ENCODE data around the gene CENPP.

The CENPP gene

GRCh38 chr9:92545002-92545510 is 219.3 kb downstream of the CENPP start:
- no peak for FAIRE-seq
- TF ChIP-seq SPI1 (IDR thresholded peaks at IDR 0.05; ENCODE audit: low read depth, low read length) (no peak), POU2F2 (IDR thresholded peaks at IDR 0.05; ENCODE audit: low read depth, low read length) (no peak), POLR2AphosphoS5 (IDR thresholded peaks at IDR 0.05; ENCODE audit: low read depth, low read length) (no peak), PAX5 (IDR thresholded peaks at IDR 0.05; ENCODE audit: insufficient read depth, low read length, severe bottlenecking) (no peak), POLR2A (IDR thresholded peaks at IDR 0.05; ENCODE audit: low read depth, low read length) (no peak), TAF1 (IDR thresholded peaks at IDR 0.05; ENCODE audit: low read depth, low read length) (no peak)
- no peak for DNase-seq (ENCODE audit: insufficient read length, low spot score)

DNA sequence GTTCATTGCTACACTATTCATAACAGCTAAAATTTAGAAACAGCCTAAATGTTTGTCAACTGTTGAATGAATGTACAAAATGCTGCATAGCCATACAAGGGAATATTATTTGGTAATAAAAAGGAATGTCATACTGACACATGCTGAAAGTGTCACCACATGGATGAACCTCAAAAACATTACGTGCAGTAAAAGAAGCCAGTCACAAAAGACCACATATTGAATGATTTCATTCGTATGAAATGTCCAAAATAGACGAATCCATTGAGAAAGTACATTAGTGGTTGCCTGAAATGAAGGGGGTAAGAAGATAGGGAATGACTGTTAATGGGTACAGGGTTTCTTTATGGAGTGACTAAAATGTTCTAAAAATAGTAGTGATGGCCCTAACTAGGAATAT is 221.6 kb downstream of the CENPP start:
- DNase-seq (ENCODE audit: insufficient read length, low spot score) (no peak), FAIRE-seq (no peak)
- TF ChIP-seq TAF1 (IDR thresholded peaks at IDR 0.05; ENCODE audit: low read depth, low read length) (no peak), PAX5 (IDR thresholded peaks at IDR 0.05; ENCODE audit: insufficient read depth, low read length, severe bottlenecking) (no peak), POU2F2 (IDR thresholded peaks at IDR 0.05; ENCODE audit: low read depth, low read length) (no peak), POLR2A (IDR thresholded peaks at IDR 0.05; ENCODE audit: low read depth, low read length) (no peak), SPI1 (IDR thresholded peaks at IDR 0.05; ENCODE audit: low read depth, low read length) (no peak), POLR2AphosphoS5 (IDR thresholded peaks at IDR 0.05; ENCODE audit: low read depth, low read length) (no peak)

DNA sequence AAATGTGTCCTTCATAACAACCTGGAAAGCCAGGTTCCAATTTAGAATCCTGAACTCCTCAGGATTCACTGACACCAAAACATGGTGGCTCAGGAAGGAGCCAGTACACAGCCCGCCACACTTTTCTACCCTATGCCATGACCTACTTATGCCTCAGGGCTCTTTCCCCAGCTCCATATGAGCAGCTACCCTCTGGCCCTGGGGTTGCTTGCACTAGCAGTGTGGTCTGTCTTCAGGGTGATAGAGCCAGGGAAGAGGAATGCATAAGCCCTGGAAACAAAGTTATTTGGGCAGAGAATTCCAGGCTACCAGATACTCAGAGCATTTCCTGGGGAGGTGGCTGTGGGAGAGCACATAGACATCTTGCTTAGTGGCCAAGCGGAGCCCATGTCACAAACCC is 225.0 kb downstream of the CENPP start:
- TF ChIP-seq SPI1 (IDR thresholded peaks at IDR 0.05; ENCODE audit: low read depth, low read length) (no peak), PAX5 (IDR thresholded peaks at IDR 0.05; ENCODE audit: insufficient read depth, low read length, severe bottlenecking) (no peak)
- DNase-seq (ENCODE audit: insufficient read length, low spot score) (no peak), FAIRE-seq (no peak)

- no peak for TF ChIP-seq PAX5 (IDR thresholded peaks at IDR 0.05; ENCODE audit: insufficient read depth, low read length, severe bottlenecking)
- no peak for TF ChIP-seq TAF1 (IDR thresholded peaks at IDR 0.05; ENCODE audit: low read depth, low read length)
- no peak for TF ChIP-seq SPI1 (IDR thresholded peaks at IDR 0.05; ENCODE audit: low read depth, low read length)
- no peak for TF ChIP-seq POLR2AphosphoS5 (IDR thresholded peaks at IDR 0.05; ENCODE audit: low read depth, low read length)
- no peak for TF ChIP-seq POU2F2 (IDR thresholded peaks at IDR 0.05; ENCODE audit: low read depth, low read length)
- no peak for TF ChIP-seq POLR2A (IDR thresholded peaks at IDR 0.05; ENCODE audit: low read depth, low read length)
- FAIRE-seq: no peak
Measured at GRCh38 chr9:92558612-92559374, 233.0 kb downstream of the CENPP start.

DNA sequence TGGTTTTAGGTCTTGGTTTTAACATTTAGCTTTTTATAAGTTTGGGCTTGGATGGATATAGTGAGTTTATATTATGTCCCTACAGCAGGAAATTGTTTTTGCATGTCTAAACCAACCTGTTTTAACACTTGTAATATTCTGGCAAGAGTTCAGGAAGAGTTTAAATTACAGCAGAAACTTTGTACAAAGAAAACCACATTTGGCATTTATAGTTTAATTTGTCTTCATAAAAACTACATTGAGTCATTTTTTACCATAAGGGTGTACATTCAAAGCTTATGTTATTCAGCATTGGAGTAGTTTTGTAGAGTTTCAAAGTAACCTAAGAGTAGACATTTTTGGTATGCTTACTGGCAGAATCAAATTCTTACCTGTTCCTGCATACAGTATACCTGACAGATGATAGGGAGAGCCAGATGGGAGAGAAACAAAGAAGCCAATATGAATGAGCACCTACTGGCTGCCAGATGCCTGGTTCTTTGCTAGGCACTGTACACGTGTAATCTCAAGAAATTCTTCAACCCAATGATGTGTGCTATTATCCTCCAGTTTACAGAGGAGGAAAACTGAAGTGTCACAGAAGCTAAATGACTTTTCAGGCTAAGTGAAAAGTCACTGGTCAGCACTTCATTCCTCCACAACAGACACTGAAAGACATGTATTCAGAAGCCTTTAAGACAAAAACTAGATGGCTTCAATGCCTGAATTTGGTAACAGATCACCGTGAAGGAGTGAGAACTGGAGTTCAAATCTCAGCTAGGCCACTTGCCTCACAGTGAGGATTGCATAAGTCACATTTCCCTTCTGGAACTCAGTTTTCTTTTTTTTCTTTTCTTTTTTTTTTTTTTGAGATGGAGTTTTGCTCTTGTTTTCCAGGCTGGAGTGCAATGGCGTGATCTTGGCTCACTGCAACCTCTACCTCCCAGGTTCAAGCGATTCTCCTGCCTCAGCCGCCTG is 235.9 kb downstream of the CENPP start:
- no peak for DNase-seq (ENCODE audit: insufficient read length, low spot score)
- FAIRE-seq: no peak
- no peak for TF ChIP-seq TAF1 (IDR thresholded peaks at IDR 0.05; ENCODE audit: low read depth, low read length)

More at GRCh38 chr9:92558612-92559374, 233.0 kb downstream of the CENPP start:
- no peak for DNase-seq (ENCODE audit: insufficient read length, low spot score)

- DNase-seq (ENCODE audit: insufficient read length, low spot score) (no peak), FAIRE-seq (no peak)
- TF ChIP-seq POLR2A (IDR thresholded peaks at IDR 0.05; ENCODE audit: low read depth, low read length) (no peak), SPI1 (IDR thresholded peaks at IDR 0.05; ENCODE audit: low read depth, low read length) (no peak), POLR2AphosphoS5 (IDR thresholded peaks at IDR 0.05; ENCODE audit: low read depth, low read length) (no peak), TAF1 (IDR thresholded peaks at IDR 0.05; ENCODE audit: low read depth, low read length) (no peak), PAX5 (IDR thresholded peaks at IDR 0.05; ENCODE audit: insufficient read depth, low read length, severe bottlenecking) (no peak), POU2F2 (IDR thresholded peaks at IDR 0.05; ENCODE audit: low read depth, low read length) (no peak)
Measured at GRCh38 chr9:92562461-92562967, 236.8 kb downstream of the CENPP start.

DNA sequence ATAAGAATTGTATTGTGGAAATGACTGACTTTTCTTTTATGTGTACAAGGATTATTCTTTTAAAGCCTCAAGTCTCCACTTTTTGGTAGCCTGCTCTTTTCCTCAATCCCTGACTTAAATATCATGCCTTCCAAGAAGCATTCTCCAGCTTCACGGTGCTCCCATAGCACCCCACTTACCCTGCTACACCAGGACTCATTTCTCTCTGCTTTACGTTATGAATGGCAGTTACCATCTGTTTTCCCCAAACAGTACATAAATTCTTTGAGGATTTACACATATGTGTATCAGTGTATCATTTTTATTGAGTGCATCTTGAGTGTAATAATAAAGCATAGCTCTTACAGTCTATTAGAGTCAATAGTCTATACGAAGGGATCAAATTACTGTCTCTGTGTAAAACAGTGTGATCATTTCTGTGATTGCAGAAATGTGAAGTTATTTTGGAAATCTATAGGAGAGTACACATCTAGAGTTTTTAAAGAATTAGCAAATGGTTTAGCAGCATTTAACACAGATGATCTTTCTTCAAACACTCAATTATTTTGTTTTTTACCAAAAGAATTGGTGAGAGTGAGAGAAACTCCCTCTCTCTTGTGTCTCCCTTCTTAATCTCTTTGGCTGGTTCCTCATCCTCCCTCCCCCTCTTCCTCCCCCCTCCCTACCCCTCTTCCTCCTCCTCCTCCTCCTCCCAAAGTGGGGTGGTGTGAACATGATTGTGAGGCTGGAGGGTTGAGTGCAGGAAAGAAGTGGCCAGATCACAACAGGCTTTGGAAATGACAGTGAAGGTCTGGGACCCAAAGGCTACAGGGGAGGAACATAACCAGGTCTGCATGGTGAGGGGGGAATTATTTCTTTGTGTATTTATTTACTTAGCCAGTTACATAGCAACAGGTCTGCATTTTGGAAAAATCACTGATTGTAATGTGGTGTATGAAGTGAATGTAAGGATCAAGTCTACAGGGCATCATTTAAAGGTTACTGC is 237.7 kb downstream of the CENPP start:
- DNase-seq (ENCODE audit: insufficient read length, low spot score): no peak
- FAIRE-seq: no peak
- TF ChIP-seq PAX5 (IDR thresholded peaks at IDR 0.05; ENCODE audit: insufficient read depth, low read length, severe bottlenecking) (no peak), POLR2AphosphoS5 (IDR thresholded peaks at IDR 0.05; ENCODE audit: low read depth, low read length) (no peak), POLR2A (IDR thresholded peaks at IDR 0.05; ENCODE audit: low read depth, low read length) (no peak), TAF1 (IDR thresholded peaks at IDR 0.05; ENCODE audit: low read depth, low read length) (no peak)

DNA sequence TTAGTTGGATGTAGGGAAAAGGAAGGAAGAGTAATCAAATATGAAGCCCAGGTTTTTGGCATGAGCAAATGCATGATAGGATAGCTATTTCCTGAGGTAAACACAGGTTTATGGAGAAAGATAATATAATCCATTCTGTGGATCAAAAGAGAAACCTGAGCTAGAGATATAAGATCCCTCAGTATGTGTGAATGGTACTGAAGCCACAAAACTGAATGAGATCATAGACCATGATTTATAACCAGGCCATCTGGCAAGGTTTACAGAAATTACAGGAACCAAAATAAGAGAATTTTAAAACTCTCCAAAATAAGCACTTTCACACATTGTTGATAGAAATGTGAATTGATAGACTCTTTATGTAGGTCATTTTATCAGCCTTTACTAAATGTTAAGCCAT is 238.8 kb downstream of the CENPP start:
- no peak for DNase-seq (ENCODE audit: insufficient read length, low spot score)
- no peak for FAIRE-seq
- TF ChIP-seq POLR2A (IDR thresholded peaks at IDR 0.05; ENCODE audit: low read depth, low read length) (no peak), POLR2AphosphoS5 (IDR thresholded peaks at IDR 0.05; ENCODE audit: low read depth, low read length) (no peak), POU2F2 (IDR thresholded peaks at IDR 0.05; ENCODE audit: low read depth, low read length) (no peak), SPI1 (IDR thresholded peaks at IDR 0.05; ENCODE audit: low read depth, low read length) (no peak), TAF1 (IDR thresholded peaks at IDR 0.05; ENCODE audit: low read depth, low read length) (no peak), PAX5 (IDR thresholded peaks at IDR 0.05; ENCODE audit: insufficient read depth, low read length, severe bottlenecking) (no peak)
